Fibroblast of upper back skin (primary cell): ENCODE measurements around the gene GALNT14.

Experiments used
- DNase-seq: peaks from one replicate; pipeline ENCODE4 v3.0.0-alpha.2; 2013

GALNT14 gene

DNA sequence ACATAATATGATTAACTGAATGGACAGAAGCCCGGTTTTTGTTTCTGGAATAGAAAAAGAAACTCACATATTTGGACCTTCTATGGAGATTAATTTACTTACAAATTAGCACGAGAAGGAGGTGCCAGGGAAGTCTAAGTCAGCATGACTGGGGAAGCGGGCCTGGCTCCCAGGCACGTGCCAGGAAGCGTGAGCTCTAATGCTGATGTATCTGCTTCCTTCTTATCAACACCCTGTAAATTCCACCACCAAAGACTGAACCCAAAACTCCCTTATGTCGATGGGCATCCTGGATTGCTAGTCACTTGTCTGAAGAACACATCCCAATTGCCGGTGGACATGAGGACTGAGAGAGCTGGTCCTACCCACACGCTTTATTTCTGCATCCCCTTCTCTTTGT, 134.5 kb downstream of the GALNT14 start:
- no peak for DNase-seq

DNA sequence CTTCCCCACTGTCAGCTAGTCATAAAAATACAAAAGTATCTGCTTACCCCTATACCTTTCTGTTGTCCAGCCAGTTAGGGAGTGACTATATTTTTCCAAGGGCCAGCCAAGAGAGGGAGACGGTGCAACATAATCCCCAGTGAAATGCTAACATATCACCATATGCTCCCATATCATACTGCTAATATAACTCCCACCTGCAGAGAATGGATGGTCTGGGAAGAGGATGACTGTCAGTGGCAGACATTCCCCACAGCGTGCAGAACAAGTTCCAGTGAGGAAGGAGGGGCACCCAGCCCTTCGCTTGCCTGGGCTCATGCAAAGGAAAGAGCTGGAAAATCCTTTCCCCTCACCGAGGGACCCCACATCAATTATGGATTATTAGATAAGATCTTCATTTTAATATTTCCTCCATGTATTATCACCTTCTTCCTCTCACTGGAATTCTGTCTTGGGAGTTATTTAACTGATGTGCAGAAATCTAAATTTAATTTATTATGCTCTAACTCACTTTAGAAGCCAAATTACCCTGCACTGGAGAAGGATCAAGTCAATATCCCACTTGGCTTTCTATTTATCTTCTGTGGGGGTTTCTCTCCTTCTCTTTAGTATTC, 135.6 kb downstream of the GALNT14 start:
- no peak for DNase-seq

DNA sequence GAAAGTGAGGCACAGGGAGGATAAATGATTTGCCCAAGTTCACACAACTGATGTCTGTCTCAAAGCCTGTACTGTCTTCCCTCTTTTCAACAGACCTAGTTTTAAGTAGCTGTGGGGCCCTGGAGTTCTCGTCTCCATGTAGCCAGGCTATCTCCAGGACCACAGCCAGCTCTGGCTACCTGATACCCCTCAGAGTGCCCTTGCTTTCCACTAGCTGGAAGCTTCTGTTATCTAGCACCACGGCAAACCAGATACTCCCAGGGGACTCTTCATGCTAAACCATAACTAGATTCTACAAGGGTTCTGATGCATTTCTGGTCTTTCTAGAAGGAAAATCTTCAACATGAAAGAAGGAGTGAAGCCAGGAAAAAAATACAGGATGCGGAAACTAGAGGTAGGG, 137.3 kb downstream of the GALNT14 start:
- DNase-seq, result no peak

DNA sequence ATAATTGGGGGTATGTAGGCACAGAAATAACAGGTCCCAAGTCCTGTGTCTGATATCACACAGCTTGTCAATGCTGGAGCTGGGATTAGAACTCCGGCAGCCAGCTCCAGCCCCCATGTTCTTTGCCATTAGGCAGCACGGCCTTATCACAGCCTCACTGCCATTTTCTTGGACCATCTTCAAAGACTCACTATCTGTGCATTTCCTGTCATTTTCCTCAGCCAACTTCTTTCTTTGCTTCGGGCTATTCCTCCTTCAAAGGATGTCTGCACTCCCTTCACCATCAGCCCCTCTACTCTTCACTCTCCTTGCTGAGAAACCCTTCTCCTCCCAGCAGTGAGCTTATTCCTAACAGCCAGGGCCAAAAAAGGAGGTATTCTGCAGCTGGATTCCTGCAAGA, 139.6 kb downstream of the GALNT14 start:
- DNase-seq, result no peak

DNA sequence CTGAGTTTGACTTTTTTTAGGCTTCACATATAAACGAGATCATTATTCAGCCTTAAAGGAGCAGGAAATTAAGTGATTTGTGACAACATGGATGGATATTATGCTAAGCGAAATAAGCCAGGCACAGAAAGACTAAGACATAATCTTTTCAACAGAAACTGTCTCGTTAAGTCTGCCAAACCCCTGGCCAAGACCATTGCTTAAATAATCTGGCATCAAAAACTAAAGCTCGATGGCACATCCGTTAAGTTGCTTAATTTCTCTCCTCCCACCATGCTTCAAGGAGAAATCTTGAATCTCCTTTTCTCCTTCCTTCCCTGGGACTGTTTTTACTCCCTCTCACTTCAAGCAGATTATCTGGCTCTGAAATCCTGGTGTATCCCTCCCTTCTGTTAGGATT, 140.3 kb downstream of the GALNT14 start:
- DNase-seq, result no peak

DNA sequence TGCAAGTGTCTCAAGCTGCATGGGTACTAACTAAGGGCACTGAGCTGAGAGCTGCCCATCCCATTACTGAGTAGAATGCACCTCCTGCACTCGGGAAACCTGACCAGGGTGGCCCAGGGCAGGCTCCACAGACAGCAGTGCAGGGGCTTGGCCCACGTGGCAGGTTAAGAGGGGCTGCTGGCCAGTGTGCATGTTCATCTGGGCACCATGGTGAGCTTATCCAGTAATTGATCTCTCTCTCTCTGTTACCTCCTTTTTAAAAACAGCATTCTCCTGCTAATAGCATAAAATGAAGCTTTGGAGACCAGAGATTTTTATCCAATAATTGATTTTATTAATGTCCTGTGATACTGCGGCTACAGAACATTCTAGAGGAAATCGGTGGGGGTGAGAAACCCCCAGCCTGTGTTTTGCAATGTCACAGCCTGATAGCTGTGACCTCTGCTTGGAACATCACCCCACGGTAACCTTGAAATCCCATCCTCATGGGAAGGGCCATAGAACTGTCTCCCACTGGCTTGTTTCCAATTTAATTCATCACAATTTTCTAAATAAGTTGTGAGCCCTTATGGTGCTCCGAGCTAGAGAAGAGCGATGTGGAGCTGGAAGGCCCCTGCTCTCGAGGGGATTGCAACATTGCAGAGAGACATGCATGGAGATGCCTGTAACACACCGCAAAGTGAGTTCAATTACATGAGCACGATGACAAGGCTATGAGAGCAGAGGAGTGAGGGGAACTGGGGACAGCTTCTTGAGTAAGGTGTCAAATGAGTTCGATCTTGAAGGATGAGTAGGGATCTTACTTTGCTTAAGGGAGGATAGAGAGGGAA, 143.8 kb downstream of the GALNT14 start:
- no peak for DNase-seq

DNA sequence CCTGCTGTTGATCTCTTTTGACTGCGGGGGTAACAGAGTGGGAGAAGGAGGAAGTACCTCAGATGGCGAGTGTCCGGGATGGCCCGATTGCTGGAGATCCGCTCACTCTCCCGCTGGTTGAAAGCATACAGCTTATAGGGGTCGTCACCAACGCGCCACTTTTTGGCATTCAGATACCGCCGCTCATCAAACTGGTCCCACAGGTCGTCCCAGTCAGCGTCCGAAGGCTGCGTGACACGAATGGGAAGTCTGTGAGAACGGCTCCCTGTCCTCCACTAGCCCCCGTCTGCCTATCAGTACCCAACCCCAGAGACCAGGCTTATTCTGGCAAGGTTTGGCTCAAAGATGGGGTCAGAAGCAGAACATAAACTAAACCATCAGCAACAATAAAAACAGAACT, 145.5 kb downstream of the GALNT14 start:
- DNase-seq, result no peak

DNA sequence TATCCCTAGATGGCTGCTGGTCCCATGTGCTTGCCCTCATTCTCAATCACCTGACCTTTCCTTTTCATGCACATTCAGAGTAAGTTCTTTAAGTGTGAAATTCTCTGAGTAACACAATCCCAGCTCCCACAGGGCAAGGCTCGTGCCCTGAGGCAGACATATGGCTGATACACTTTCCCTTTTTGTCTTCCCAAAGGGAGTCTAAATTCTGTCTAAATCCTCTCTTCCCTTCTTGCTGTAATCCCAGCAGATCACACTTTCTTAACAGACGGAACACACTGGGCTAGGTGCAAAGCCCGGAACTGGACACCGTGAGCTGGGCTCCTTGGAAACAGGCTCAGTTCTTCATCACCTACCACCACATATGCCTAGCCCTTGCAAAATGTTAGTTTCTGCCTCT, 147.6 kb downstream of the GALNT14 start:
- DNase-seq, result no peak

DNA sequence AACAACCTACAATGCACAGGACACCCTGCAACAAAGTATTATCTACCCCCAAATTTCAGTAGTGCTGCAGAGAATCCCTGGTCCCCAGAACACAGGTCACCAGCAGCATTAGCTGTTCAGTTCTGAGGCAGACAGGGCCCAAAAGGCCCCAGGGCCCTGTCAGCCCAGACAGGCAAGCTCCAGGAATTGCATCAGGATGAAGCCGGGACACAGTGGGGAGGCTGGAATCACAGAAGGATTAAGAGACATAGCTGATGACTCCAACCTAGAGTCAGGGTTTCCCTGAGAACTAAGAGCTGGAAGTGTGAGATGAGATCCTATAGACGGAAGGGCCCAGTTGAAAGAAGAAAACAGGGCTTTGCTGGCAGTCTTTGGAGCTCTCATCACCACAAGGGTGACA, 148.1 kb downstream of the GALNT14 start:
- no peak for DNase-seq

DNA sequence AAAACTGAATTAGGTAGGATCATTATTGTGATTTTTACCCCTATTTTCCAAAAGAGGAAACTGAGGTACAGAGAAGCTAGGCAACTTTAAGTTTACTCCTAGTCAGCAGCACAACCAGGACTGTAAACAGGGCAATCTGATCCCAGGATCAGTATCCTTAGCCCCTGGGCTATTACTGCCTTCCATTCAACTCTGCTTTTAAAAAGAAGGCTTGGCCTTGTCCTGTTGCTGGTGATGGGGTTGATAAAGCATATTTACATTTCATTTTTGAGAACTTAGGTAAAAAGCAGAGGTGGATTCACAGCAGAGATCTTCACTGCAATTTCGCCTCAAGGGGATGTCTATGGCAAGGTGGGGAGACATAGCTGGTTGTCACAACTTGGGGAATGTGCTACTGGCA, 148.5 kb downstream of the GALNT14 start:
- DNase-seq, result no peak

DNA sequence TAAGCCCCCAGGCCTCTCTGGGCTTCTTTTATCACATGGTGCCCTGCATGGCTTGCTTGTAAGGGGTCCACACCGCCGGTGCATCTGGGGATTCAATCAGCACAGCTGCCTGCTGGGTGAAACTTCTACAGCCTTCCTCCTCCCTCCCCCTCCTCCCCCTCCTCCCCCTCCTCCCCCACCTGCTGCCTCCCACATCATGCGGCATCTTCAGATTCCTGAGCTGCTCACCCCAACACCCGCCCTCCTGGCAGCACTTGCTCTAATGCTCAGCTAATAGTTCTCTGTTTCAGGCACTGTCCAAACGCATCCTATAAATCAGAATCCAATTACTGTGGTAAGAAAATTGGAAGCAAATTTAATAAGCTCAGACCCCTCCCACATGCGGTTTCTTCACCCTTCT, 150.7 kb downstream of the GALNT14 start:
- DNase-seq, result no peak

DNA sequence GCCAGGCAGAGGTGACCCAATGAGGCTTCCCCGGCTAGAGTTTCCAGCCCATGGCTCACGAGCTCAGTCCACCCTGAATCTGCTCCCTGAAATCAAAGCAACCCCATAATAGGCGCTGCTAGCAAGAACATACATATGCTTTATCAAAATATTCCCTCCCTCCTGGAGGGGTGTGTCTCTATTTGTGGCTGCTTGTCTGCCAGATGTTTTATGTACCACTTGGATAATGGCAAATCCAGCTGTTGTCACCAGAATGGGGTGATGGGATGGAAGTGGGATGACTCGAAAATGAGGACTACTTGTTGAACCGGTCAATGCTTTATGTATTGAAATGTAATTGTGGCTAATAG, 152.0 kb downstream of the GALNT14 start:
- no peak for DNase-seq

DNA sequence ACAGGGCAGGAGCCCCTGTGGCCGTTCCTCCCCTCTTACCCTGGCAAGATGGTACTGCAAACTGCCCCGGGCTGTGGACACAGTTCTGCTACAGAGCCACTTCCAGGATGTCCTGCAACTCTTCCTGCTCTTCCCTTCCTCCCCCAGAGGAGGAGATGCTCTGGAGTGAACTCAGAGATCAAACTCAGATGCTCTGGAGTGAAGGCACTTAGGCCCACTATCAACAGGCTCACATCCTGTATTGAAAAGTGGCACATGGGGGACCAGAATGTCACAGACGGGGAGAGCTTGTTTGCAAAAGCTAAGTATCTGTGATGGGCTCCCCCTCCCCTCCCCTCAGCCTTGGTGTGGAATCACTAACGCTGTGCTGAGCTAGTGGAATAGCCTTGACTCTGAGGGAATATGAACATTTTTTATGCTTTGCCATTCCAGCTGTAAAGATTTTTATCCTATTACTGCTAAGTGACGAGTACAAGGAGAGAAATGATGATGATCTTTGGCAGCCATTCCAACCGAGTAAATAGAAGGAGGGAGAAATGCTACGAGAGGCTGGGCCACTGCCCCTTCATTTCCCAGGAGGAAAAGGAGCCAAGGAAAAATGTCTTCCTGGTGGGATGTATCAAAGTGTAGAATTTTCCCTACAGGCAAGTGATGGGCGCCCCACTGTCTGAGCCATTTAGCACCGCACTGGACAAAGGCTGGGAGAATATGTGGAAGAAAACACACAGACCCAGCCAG, 152.6 kb downstream of the GALNT14 start:
- DNase-seq, result peak; percentile 32

DNA sequence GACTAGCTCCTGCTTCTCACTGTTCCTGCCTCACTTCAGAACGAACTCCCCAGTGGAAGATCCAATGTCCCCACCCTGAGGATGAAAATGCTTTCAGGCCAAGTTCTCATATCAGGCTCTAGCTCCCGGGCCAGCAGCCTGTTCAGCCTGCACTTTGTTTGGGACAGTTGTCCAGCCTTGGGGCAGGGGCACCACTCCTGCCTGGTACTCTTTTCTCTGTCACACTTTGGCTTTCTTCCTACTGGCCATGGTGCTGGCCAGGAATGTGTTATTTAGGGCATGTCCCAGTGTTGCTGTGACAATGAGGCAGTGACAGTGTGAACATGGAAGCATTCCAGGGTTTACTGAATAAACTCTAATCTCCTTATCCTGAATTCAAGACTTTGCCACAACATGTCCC, 154.1 kb downstream of the GALNT14 start:
- DNase-seq, result no peak

DNA sequence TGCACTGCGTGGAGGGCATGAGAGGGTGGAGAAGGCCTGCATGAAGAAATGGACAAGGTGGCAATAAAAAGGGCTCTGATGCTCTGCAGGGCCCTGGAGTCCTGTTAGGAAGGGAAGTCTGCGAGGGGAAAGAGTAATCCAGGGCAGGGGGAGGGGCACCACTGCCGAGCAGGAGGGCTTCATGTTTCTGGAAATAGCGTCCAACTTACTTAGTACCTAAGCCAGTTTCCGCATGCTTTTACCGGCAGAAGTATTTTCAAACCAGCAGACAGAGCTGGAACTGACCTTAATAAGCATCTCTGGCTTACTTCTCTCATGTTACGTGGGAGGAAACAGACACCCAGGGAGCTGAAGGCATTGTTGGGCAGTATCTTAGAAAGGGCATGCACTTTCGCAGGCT, 156.7 kb downstream of the GALNT14 start:
- DNase-seq, result no peak

DNA sequence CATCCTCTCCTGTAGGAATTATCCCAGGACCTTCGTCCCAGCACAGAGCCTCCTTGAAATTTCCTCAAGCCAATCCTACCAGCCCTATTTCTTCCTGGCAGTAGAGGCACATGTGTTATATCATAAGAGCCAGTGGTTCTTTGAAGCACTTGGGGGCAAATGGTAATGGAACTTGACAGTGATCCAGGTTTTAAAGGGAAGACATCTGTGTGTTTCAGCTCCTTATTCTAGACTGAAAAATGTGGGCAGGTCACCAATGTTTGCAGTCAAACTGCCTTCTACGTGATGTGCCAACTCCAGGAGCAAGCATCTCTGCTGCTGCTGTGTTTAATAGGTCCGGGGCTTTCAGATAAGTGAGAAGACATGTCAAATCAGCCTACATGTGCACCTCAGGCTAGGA, 157.1 kb downstream of the GALNT14 start:
- peak; percentile 60 for DNase-seq

DNA sequence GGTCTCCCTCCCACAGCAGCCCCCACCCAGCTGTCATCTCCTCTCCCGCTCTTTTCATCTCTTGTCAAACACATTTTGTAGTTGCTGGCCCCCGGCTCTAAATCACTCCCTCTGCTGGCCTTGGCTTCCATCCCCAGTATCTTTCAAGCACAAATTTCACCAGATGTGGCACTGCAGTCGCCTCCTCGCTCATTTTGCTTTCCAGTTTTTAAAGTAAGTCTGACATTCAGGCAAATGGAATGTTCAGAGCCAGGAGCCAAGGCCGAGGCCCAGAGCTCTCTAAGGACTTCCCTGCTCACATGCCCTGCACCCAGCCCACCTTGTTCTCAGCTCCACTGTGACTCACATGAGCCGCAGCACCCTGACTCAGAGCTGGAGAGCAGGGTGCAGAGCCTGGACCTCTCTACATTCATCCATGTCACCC, 158.4 kb downstream of the GALNT14 start:
- DNase-seq, result peak; percentile 86

DNA sequence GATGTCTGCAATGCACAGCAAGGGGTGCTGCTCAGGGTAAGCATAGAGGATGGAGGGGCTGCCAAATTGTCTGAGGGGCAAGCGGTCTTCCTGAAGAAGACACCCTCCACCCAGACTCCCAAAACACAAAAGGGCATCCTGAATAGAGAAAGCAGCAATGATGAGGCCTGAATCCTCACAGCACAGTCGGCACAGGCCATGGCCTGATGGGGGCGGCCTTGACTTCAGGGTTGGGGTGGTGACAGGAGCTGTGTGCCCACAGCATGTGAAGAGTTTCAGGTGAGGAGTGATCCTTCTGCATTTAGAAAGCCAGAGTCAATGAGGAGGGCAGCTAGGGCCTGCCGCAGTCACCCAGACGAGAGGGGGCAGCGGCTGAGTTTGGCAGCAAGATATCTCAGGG, 159.4 kb downstream of the GALNT14 start:
- no peak for DNase-seq

DNA sequence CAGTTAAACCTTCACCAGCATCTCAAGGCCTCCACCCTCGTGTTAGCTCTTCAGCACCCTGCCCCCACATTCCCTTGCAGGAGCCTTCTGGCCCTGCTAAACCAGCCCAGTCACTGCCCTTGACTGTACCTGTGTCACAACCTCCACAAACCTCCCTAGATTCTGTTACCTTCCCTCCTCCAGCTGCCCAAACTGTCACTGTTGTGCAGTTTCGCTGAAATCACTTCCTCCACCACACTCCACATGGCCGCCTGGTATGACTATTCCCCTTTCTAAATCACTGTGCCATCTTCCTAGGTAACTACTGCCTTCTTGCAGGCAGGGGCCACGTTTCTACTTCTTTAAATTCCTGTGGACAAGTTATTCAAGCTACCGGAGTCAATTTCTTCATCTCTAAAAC, 160.2 kb downstream of the GALNT14 start:
- no peak for DNase-seq

DNA sequence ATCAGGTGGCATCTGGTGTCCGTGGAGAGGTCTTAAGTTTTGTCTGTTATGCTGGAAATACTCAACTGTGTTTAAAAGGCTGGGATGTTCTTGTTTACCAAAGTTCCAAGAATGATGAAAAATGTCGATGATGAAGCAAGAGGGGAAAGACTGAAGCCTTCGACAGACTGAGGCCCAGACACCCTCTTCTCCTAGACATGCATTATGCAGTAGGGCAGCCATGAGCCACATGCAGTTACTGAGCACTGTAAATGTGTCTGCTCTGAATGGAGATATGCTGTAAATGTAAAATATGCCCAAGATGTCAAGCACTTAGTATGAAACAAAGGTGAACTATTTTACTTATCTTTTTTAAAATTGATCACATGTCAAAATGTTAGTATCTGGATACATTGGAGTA, 163.1 kb downstream of the GALNT14 start:
- no peak for DNase-seq

DNA sequence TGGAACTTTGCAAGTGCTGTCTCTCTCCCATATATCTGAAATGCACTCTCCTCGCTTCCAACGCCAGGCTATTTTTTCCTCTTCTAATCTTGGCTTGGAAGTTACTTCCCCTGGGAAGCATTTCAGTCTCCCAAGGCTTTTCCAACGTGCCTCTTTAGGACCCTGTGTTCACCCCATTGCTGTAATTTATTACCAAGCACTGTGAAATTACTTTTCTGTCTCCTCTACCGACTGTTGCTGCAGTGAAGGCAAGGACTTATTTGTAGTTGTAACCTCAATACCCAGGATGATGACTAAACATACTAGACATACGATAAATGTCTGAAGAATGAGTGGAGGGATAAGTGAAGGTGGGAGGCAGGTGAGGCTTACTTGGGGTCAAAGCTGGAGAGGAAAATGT, 163.7 kb downstream of the GALNT14 start:
- no peak for DNase-seq

DNA sequence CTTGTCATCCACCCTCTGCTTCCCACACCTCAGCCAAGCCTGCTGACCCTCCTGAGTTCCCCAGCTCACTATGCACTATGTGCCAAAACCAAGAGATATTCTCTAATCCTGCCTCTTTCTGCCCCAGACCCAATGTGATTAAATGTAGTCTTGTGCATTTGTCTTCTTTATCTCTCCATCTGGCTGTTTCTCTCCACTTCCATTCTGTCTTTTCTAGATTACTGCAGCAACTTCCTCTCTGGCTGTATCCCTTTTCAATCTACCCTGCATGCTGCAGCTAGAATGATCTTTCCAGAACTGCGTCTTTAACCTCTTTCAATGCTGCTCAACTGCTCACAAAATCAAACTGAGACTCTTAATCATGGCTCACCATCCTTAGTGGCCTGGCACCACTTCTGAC, 164.1 kb downstream of the GALNT14 start:
- DNase-seq, result no peak

DNA sequence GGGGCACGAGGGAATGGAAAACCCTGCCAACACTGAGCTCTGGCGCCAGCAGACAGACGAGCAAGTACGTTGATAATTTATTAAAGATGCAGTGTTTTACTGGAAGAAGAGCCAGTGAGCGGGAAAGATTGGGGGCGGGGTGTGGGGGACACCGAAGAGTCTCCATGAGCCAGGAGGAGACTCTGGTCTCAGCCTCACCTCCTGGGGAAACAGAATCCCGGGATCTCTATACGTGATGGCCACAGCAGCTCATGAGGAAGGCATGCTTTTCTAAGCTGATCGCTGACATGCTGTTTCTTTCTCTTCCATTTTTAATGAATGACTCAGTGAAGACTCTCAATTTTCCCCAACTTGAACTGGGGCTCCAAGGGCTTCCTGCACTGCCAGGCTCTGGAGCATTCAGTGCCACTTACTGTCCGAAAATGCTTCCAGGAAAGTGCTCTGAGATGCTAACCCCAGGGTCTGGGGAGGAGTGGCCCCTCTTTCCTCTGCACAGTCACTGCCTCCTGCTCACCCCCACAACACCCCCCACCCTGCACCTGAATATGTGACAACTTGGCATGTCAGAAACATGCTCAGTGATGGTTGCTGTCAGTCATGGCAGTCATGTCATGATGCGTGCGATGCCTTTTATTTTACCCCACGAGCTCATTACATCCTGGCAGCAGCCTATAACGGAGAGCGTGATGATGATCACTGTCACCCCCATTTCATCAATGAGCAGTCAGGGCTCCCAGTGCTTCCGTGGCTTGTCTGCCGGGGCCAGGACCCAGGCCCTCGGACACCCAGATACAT, 166.8 kb downstream of the GALNT14 start:
- DNase-seq, result peak; percentile 51
